Activated naive CD4-positive, alpha-beta T cell treated with Interleukin-2 at 50 U/mL for 16 hours (primary cell): ENCODE results near the gene ARMC5.
A peak's percentile ranks its signal among the peaks of the same experiment; 100 is the strongest.
"Not testable (repeated sequence)": the region's sequence is repeated elsewhere in the genome, so short reads cannot be mapped to it uniquely, and the experiment has no call there.

Experiments used
- DNase-seq: peaks from one replicate; pipeline ENCODE4 v3.0.0-alpha.2; 2020

Gene ARMC5

GRCh38 chr16:31480851-31481536, 21.7 kb downstream of the ARMC5 start:
- DNase-seq: no peak

GRCh38 chr16:31483081-31483480, 23.8 kb downstream of the ARMC5 start, which contains the start of gene SLC5A2:
Gene SLC5A2, plus strand, starts transcription at chr16:31483123. Its CDS starts 14 bp downstream, at chr16:31483137.
- no peak for DNase-seq

DNA sequence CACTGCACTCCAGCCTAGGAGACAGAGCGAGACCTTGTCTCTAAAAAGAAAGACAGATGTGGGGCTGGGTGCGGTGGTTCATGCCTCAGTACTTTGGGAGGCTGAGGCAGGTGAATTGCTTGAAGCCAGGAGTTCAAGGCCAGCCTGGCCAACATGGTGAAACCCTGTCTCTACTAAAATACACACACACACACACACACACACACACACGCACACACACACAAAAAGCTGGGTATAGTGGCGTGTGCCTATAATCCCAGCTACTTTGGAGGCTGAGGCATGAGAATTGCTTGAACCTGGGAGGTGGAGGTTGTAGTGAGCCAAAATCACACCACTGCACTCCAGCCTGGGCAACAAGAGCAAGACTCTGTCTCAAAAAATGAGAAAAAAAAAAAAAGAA, 24.7 kb downstream of the ARMC5 start:
- not testable (repeated sequence) for DNase-seq

- no peak for DNase-seq
Measured at GRCh38 chr16:31484491-31485171, 25.3 kb downstream of the ARMC5 start.

DNA sequence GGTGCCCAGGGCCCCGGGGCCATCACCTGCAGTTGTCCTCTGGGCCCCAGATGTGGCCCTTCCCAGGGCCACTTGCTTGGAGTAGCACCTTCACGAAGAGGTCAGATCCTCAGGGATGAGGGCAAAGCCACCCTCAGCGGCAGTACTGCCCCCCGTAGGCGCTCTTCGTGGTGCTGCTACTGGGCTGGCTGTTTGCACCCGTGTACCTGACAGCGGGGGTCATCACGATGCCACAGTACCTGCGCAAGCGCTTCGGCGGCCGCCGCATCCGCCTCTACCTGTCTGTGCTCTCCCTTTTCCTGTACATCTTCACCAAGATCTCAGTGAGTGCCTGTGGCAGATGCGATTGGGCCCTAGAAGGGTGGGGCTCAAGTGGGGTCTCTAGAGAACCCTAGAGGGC, 26.3 kb downstream of the ARMC5 start:
- no peak for DNase-seq

- DNase-seq: no peak
Measured at GRCh38 chr16:31486045-31486444, 26.7 kb downstream of the ARMC5 start.

DNA sequence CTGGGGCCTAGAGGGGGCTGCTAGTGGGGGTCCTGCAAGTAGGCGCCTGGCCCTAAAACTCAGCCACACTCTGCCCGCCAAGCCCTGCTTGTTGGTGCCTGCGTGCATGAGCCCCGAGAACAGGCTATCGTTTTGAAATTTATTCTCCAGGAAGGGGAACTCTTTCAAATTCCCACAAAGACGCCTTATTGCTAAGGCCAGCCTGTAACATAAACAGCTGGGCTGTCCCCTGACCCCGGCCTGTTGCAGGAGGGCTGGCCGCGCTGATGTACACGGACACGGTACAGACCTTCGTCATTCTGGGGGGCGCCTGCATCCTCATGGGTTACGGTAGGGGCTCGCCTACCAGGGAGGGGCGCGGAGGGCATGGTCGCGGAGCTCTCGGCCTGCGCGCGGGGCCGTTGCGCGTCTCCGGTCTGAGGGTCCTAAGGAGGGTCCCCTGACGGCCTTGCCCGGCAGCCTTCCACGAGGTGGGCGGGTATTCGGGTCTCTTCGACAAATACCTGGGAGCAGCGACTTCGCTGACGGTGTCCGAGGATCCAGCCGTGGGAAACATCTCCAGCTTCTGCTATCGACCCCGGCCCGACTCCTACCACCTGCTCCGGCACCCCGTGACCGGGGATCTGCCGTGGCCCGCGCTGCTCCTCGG, 27.9 kb downstream of the ARMC5 start:
- no peak for DNase-seq

DNA sequence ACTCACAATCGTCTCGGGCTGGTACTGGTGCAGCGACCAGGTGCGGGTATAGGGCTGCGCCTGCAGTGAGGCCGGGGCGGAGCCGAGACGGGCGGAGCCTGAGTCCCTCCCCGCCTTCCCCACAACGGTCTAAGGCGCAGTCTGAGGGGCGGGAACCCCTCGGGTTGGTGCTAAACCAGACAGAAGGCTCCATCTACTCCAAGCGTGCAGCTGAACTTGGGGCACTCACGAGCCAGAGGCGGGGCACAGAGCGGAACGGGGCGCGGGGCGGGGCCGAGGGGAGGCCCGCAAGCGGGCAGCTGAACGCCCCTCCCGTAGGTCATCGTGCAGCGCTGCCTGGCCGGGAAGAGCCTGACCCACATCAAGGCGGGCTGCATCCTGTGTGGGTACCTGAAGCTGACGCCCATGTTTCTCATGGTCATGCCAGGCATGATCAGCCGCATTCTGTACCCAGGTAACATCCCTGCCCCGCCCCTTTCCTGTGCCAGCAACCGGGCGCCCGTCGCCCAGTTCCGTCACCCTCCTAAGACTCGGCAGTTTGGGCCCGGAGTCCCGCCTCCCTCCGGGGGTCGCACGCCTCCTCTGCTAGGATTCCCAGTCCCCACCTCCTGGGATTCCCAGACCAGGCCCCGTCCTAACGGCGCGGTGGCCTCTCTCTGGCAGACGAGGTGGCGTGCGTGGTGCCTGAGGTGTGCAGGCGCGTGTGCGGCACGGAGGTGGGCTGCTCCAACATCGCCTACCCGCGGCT, 28.6 kb downstream of the ARMC5 start:
- DNase-seq: peak; percentile 75

- no peak for DNase-seq
Measured at GRCh38 chr16:31488468-31489297, 29.4 kb downstream of the ARMC5 start.

GRCh38 chr16:31489298-31489564, 29.9 kb downstream of the ARMC5 start:
- no peak for DNase-seq

GRCh38 chr16:31489616-31490584, 30.6 kb downstream of the ARMC5 start:
- no peak for DNase-seq

DNA sequence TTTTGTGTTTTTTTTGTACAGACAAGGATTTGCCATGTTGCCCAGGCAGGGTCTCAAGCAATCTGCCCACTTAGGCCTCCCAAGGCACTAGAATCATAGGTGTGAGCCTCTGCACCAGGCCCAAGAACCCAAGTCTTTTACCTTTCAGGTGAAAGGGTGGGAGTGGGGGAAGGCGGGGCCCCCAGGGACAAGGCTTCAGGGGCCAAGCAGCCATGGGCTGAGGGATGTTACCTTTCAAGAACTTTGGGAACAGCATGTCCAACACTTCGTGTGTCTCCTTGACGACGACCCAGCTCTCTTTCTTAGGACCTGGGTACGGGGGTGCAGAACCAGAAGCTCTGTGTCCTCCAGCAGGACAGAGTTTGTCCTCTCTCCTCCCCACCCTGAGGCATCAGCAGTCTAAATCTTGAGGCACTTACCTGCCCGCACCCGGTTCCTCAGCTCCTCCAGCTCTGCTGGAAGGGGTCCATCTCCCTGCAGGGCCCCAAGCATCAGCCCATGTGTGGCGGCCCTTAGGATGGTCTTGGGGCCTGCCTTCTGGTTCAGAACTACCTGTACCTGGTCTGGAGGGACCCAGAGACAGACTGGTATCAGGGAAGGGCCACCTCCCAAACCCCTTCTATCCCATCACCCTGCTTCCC, 32.6 kb downstream of the ARMC5 start:
- DNase-seq: no peak

GRCh38 chr16:31493506-31494125, 34.3 kb downstream of the ARMC5 start:
- no peak for DNase-seq

DNA sequence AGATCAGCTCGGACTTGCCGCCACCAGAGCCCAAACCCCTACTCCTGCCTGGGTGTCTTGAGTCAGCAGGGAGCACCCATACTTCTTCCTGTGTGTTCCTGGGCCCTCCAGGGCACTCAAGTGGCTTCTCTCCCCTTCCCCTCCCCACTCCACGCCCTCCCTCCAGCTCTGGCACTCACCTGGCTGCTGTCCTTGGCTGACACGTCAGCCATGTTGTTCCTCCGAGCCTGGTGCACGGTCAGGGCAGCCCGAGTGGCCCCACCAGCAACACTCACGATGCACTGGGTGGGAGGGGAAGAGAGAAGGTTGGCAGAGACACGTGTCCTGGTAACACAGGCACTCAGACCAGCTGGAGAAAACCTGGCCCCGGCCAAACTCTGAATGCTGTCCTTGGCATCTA, 37.4 kb downstream of the ARMC5 start:
- no peak for DNase-seq

GRCh38 chr16:31498493-31498892, 39.2 kb downstream of the ARMC5 start:
- DNase-seq: no peak

DNA sequence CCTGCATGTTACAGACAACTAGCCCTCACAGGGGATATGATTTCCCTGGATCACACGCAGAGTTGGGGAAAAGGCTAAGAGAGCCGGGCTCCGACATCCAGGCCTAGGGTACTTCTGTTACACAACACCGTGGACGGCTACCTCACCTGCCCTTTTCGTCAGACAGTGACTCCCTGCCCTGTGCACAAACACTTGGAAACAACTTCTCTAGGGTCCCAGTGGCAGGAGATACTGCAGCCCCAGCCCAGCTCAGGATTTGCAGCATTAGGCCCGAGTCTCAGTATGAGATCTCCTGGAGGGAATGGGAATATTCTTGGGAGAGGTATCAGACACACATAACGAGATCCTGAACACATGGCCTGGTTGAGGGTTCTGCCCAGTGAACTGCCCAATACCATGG, 40.6 kb downstream of the ARMC5 start:
- no peak for DNase-seq

DNA sequence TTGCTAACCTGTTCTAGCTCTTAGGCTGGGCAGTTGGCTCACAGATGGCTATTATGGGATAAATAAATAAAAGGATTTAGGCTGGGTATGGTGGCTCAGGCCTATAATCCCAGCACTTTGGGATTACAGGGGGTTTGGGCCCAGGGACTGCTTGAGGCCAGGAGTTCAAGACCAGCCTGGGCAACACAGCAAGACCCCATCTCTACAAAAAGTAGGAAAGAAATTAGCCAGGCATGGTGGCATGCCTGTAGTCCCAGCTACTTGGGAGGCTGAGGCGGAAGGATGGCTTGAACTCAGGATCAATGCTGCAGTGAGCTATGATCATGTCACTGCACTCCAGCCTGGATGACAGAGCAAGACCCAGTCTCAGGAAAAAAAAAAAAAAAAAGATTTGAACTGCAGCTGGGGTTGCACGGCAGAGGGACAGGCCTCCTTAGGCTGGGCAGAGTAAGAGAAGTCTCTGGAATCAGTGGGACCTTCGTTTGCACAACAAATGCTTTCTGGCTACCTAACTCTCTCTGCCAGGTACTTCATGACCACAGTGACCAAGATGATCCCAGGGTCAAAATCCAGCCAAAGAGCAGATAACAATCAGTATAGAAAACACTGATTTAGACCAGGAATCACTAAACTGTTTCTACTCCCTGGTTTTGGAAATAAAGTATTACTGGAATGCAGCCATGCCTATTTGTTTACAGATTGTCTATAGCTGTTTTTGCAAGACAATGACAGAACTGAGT, 42.1 kb downstream of the ARMC5 start:
- DNase-seq: no peak

- no peak for DNase-seq
Measured at GRCh38 chr16:31501966-31502348, 42.7 kb downstream of the ARMC5 start.

- no peak for DNase-seq
Measured at GRCh38 chr16:31502981-31503380, 43.7 kb downstream of the ARMC5 start.

GRCh38 chr16:31503555-31503954, 44.3 kb downstream of the ARMC5 start:
- DNase-seq: not testable (repeated sequence)
